Brain microvascular endothelial cell (primary cell): Measurements from ENCODE around the gene COG5.
"Not testable (repeated sequence)": the region's sequence is repeated elsewhere in the genome, so short reads cannot be mapped to it uniquely, and the experiment has no call there.

Experiments used
- DNase-seq: peaks from one replicate; pipeline ENCODE4 v3.0.0-alpha.2; 2020
- H3K27ac ChIP-seq: fragments of 250-450 bp; sonication (Bioruptor Pico); 2 replicates; pipeline ENCODE4 v1.5.1; 2020; ENCODE audit warnings: mild to moderate bottlenecking, moderate library complexity
- H3K27me3 ChIP-seq: fragments of 250-450 bp; sonication (Bioruptor Pico); replicated peaks from 2 replicates; pipeline ENCODE4 v1.5.1; 2020; ENCODE audit warnings: mild to moderate bottlenecking
- H3K36me3 ChIP-seq: fragments of 250-450 bp; sonication (Bioruptor Pico); replicated peaks from 2 replicates; pipeline ENCODE4 v1.5.1; 2020; ENCODE audit warnings: mild to moderate bottlenecking
- H3K4me3 ChIP-seq: 2 replicates; pipeline ENCODE4 v1.5.1; 2011; ENCODE audit warnings: low read depth, mild to moderate bottlenecking, control low read depth, low read length, moderate library complexity
- in situ Hi-C: cut with HindIII; loops from 2 replicates; pipeline ENCODE4 v1.10.0; 2017; ENCODE audit warnings: low sequenced_read_pairs, low pct_ligation_motif_present
- TF ChIP-seq, protein P1 (sequence below): IDR thresholded peaks from 2 replicates; pipeline ENCODE4 v1.5.1; 2011; ENCODE audit warnings: low read depth, mild to moderate bottlenecking, moderate library complexity, low read length, control low read depth, inconsistent platforms; ENCODE audit errors: missing control alignments

Gene COG5

DNA sequence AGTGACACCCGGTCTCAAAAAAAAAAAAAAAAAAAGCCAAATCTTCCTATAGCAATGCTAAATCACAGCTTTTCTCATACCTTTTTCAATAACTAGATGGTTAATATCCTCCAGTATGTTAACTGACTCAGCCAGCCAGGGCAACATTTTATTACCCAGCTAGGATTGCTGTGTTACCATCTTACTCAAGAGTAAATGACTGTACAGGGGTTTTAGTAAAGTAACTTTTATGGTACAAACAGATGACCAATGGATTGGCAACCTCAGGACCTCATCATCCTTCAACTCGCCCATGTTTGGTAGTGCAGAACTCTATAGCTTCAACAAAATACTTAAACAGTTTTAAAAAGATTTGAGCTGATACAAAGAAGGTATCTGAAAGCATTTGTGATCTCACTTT, 335.4 kb downstream of the COG5 start:
- no peaks in the 10 kb centered on the region for H3K27me3 ChIP-seq
- in situ Hi-C loops: no loop called here
- no peak for DNase-seq
- H3K4me3 ChIP-seq: no peak overlapping the region
- TF ChIP-seq, protein P1, sequence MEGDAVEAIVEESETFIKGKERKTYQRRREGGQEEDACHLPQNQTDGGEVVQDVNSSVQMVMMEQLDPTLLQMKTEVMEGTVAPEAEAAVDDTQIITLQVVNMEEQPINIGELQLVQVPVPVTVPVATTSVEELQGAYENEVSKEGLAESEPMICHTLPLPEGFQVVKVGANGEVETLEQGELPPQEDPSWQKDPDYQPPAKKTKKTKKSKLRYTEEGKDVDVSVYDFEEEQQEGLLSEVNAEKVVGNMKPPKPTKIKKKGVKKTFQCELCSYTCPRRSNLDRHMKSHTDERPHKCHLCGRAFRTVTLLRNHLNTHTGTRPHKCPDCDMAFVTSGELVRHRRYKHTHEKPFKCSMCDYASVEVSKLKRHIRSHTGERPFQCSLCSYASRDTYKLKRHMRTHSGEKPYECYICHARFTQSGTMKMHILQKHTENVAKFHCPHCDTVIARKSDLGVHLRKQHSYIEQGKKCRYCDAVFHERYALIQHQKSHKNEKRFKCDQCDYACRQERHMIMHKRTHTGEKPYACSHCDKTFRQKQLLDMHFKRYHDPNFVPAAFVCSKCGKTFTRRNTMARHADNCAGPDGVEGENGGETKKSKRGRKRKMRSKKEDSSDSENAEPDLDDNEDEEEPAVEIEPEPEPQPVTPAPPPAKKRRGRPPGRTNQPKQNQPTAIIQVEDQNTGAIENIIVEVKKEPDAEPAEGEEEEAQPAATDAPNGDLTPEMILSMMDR: no peak
- H3K27ac ChIP-seq: no peak overlapping the region
- H3K36me3 ChIP-seq: no peaks in the 10 kb centered on the region

DNA sequence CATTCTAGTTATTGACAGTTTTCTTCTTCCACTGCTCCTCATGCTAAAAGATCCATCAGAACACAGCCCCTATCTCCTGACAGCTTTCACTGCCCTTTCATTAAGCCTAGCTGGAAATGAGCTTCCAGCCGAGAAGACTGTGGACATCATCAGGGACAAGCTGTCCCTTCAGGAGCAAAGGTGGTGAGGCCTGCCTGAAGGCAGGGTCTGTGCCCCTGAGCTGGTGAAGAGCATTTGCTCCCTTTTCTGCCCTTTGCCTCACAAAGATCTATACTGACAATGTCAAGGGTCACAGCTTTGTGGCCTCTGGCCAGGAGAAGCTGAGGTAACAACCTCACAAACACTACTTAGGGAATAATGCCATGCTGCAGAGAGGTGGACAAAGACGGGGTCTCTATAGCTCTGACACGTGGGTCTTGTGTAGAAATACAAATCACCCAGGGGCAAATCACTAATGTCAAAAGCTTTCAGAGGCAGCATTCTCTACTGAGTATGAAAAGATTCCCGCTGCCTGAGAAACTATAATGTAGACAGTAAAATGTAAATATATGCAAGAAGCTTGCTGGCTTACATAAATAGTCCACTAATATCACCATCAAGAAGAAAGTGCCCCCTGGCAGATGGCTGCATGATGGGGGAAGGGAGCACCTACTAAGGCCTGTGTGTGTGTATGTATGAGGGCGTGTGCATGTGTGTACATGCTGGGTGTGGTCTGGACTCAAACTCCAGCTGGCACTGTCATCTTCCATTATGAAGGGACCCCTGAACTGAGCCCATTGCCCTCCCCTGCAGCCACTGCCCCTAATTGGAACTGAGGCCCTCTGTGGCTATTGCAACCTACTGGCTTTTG, 339.1 kb downstream of the COG5 start:
- no peak overlapping the region for H3K4me3 ChIP-seq
- TF ChIP-seq, protein P1: no peak
- DNase-seq: no peak
- no peaks in the 10 kb centered on the region for H3K27me3 ChIP-seq
- no peaks in the 10 kb centered on the region for H3K36me3 ChIP-seq
- H3K27ac ChIP-seq: no peak overlapping the region
- in situ Hi-C loops: no loop called here

DNA sequence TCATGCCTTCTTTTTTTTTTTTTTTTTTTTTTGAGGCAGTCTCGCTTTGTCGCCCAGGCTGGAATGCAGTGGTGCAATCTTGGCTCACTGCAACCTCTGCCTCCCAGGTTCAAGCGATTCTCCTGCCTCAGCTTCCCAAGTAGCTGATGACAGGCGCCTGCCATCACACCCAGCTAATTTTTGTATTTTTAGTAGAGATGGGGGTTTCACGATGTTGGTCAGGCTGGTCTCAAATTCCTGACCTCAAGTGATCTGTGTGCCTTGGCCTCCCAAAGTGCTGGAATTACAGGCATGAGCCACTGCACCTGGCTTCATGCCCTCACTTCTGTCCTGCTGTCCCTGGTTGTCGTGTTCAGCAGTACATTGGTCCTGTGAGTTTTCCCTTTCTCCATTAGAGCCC, 342.9 kb downstream of the COG5 start:
- DNase-seq, H3K27ac ChIP-seq, H3K36me3 ChIP-seq, H3K27me3 ChIP-seq, in situ Hi-C loops, H3K4me3 ChIP-seq: not testable (repeated sequence)

DNA sequence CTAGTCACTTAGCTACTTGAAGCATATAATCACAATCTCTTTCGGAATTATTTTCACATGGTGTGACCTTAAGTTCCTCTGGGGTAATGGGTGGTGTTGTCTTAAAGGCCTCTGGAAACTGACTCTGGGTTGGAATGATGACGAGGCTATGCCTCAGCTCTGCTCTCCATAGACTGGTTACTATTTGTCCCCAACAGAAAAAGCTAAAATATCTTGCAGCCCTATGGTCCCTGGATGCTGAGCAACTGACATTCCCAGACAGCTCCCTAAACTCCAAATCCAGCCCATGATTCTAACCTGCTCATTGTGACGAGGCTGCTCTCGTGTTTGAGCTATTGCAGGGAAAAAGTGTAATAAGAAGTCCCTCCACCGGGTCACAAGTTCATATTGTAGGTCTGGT, 343.4 kb downstream of the COG5 start:
- DNase-seq: no peak
- in situ Hi-C loops: no loop called here
- Histone ChIP-seq H3K27me3 (no peaks in the 10 kb centered on the region), H3K27ac (no peak overlapping the region), H3K4me3 (no peak overlapping the region), H3K36me3 (no peaks in the 10 kb centered on the region)
- TF ChIP-seq, protein P1: no peak

DNA sequence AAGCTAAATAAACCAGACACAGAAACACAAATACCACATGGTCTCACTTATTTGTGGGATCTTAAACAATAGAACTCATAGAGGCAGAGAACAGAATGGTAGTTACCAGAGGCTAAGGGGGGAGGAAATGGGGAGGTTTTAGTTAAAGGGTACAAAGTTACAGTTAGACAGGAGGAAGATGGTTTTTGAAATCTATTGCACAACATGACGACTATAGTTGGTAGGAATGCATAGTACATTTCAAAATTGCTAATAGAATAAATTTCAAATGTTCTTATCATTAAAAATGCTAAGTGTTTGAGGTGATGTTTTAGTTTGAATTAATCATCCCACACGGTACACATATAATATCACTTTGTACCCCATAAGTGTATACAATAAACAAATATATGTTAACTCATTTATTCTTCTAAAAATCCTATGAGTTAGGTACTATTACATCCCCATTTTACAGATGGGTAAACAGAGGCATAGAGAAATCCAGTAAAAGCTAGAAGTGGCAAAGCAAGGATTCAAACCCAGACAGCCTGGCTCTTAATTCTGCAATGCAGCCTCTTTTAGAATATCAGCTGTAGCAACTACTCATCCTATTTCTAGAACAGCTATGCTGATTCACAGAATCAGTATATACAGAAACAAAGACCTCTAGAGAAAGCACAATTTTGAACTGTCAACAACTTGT, 344.0 kb downstream of the COG5 start:
- Histone ChIP-seq H3K27ac (no peak overlapping the region), H3K4me3 (no peak overlapping the region), H3K36me3 (no peaks in the 10 kb centered on the region), H3K27me3 (no peaks in the 10 kb centered on the region)
- TF ChIP-seq, protein P1: no peak
- no peak for DNase-seq
- in situ Hi-C loops: no loop called here

DNA sequence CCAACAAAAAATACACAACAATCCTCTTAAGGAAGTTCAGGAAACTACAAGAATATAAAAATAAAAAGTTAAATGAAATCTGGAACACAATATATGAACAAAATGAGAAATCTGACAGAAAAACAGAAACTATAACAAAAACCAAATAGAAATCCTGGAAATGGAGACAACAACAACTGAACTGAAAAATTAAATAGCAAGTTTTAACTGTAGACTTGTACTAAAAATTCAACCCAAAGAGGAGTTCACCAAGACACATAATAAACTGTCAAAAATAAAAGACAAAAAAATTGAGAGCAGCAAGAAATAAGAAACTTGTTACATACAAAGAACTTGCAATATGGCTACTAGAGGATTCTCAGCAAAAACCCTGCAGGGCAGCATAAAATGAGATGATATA, 349.8 kb downstream of the COG5 start:
- no peak overlapping the region for H3K27ac ChIP-seq
- in situ Hi-C loops: no loop called here
- TF ChIP-seq, protein P1: no peak
- no peak for DNase-seq
- H3K4me3 ChIP-seq: no peak overlapping the region
- H3K36me3 ChIP-seq: peaks cover 2% of the 10 kb centered on the region
- no peaks in the 10 kb centered on the region for H3K27me3 ChIP-seq
